ENCODE data around the gene PRDM16. TPM values are rescaled to one million over a fixed set of nuclear protein-coding genes. Genes with fewer than 3 reads are reported as not detected.

The PRDM16 gene
- total RNA-seq, 1 experiment from 2014 or later, result 0.04 TPM

- no peak overlapping the region for H3K9ac ChIP-seq (ENCODE audit: low read length)
- CTCF ChIA-PET, result interaction anchor here (3.2 kb wide), 1 partner anchor 31 kb away, joined by 27 read pairs; no protein-coding TSS in a partner anchor
- peak; percentile 69 for DNase-seq
- H3F3A ChIP-seq (ENCODE audit: low read length, unreplicated experiment), result no peaks in the 10 kb centered on the region
- intact Hi-C loops (cut with micrococcal nuclease), result loop anchor here (1.0 kb wide), 1 partner anchor 31 kb away; no protein-coding TSS in a partner anchor
- no peak overlapping the region for H3K4me3 ChIP-seq (ENCODE audit: low read length)
- H3K36me3 ChIP-seq (ENCODE audit: low read depth, low read length), result no peaks in the 10 kb centered on the region
- POLR2A ChIA-PET (ENCODE audit: unreplicated experiment), result interaction anchor here (0.6 kb wide), 1 partner anchor 145 kb away, joined by 3 read pairs; no protein-coding TSS in a partner anchor
- no peak overlapping the region for H3K4me2 ChIP-seq (ENCODE audit: low read length)
- H3K79me2 ChIP-seq (ENCODE audit: low read length), result no peaks in the 10 kb centered on the region
- H3K9me2 ChIP-seq (replicated peaks; ENCODE audit: low read length), result no peaks in the 10 kb centered on the region
- no peak overlapping the region for H2AFZ ChIP-seq (ENCODE audit: low read length)
- no peaks in the 10 kb centered on the region for H3K27me3 ChIP-seq (ENCODE audit: low read length)
- ATAC-seq, result peak; percentile 39
- H3K4me1 ChIP-seq (ENCODE audit: insufficient read depth, low read length), result peaks cover 12% of the 10 kb centered on the region
- no peaks in the 10 kb centered on the region for H4K20me1 ChIP-seq (ENCODE audit: low read length)
- no TSS peak for BruUV-seq (replicated peaks)
- H3K9me3 ChIP-seq (ENCODE audit: low read length), result no peaks in the 10 kb centered on the region
- TF ChIP-seq, protein P1, sequence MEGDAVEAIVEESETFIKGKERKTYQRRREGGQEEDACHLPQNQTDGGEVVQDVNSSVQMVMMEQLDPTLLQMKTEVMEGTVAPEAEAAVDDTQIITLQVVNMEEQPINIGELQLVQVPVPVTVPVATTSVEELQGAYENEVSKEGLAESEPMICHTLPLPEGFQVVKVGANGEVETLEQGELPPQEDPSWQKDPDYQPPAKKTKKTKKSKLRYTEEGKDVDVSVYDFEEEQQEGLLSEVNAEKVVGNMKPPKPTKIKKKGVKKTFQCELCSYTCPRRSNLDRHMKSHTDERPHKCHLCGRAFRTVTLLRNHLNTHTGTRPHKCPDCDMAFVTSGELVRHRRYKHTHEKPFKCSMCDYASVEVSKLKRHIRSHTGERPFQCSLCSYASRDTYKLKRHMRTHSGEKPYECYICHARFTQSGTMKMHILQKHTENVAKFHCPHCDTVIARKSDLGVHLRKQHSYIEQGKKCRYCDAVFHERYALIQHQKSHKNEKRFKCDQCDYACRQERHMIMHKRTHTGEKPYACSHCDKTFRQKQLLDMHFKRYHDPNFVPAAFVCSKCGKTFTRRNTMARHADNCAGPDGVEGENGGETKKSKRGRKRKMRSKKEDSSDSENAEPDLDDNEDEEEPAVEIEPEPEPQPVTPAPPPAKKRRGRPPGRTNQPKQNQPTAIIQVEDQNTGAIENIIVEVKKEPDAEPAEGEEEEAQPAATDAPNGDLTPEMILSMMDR (conservative IDR thresholded peaks at IDR 0.05; ENCODE audit: low read depth, low read length), result peak; percentile 98
- no peak for TF ChIP-seq EZH2phosphoT487 (IDR thresholded peaks at IDR 0.05; ENCODE audit: borderline replicate concordance, low read length)
- H3K27ac ChIP-seq (ENCODE audit: low read length), result no peak overlapping the region
Observed at GRCh38 chr1:3483801-3484444, 414.9 kb downstream of the PRDM16 start.

DNA sequence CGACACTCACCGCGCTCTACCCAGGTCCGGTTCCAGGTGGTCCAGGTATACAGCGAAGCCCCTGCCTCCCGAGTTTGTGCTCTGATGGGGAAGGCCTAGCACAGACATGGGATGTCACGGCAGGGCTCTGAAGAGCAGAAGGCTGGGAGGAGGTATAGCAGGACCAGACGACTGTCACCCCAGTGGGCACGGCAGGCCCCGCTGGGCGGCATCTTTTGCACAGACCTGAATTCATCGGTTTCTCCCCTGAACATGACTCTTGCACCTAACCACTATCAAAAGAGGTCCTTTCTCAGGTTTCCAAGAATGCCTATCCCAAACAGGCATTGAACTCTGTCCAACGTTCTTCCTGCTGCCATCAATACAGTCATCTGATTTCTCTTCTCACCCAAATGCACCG, 416.0 kb downstream of the PRDM16 start:
- CTCF ChIA-PET, result interaction anchor here (0.7 to 3.2 kb wide), 2 partner anchors 32 to 134 kb away, joined by 5 to 27 read pairs; no protein-coding TSS in a partner anchor
- Histone ChIP-seq H3K36me3 (ENCODE audit: low read depth, low read length) (no peaks in the 10 kb centered on the region), H3K4me1 (ENCODE audit: insufficient read depth, low read length) (peaks cover 12% of the 10 kb centered on the region), H3K9me2 (replicated peaks; ENCODE audit: low read length) (no peaks in the 10 kb centered on the region), H3K4me3 (ENCODE audit: low read length) (no peak overlapping the region), H2AFZ (ENCODE audit: low read length) (no peak overlapping the region), H3K9ac (ENCODE audit: low read length) (no peak overlapping the region), H3K4me2 (ENCODE audit: low read length) (no peak overlapping the region), H3K79me2 (ENCODE audit: low read length) (no peaks in the 10 kb centered on the region), H3F3A (ENCODE audit: low read length, unreplicated experiment) (no peaks in the 10 kb centered on the region), H3K27ac (ENCODE audit: low read length) (no peak overlapping the region), H4K20me1 (ENCODE audit: low read length) (no peaks in the 10 kb centered on the region), H3K9me3 (ENCODE audit: low read length) (no peaks in the 10 kb centered on the region), H3K27me3 (ENCODE audit: low read length) (no peaks in the 10 kb centered on the region)
- POLR2A ChIA-PET (ENCODE audit: unreplicated experiment), result no interaction called here
- TF ChIP-seq, protein P1 (conservative IDR thresholded peaks at IDR 0.05; ENCODE audit: low read depth, low read length), result no peak
- TF ChIP-seq EZH2 (IDR thresholded peaks at IDR 0.05; ENCODE audit: low read length, unreplicated experiment) (no peak), EZH2phosphoT487 (IDR thresholded peaks at IDR 0.05; ENCODE audit: borderline replicate concordance, low read length) (no peak)
- no peak for DNase-seq
- intact Hi-C loops (cut with micrococcal nuclease), result no loop called here
- no TSS peak for BruUV-seq (replicated peaks)
- no peak for ATAC-seq

Small RNA genes lying within 50 kb of the gene (microRNA-seq; reads per million reads assigned to microRNA genes)
- gene MIR4251 (ENCODE audit: unreplicated experiment), result not detected

Other genes with a start within 250 kb of the PRDM16 start
- gene ACTRT2, start 47.7 kb upstream of the PRDM16 start, total RNA-seq (2014; rRNA removed), result not detected in 2 replicates